Measurements from ENCODE around the gene PLD1. TPM values are rescaled to one million over a fixed set of nuclear protein-coding genes. Genes with fewer than 3 reads are reported as not detected.

PLD1 gene
- total RNA-seq, 1 donor from 2014 or later, result 29.1 TPM

DNA sequence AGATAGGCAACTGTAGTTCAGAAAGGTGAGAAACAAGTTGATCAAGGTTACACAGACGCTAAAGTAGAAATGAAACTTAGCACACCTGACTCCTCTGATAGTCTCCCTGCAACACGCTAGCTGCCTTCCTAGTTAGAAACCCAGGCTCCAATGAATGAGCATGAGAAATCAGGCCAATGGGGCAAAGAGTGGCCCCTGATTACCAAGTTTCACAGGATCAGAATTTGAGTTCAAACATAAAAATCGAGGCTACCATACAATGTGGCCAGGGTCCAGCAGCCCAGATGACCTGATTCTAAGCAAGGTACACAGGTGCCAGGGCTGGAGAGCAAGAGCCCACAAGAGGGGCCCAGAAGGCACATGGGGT is 7.7 kb downstream of the PLD1 start:
- no peaks in the 10 kb centered on the region for H3K9me3 Mint-ChIP-seq
- H3K4me3 Mint-ChIP-seq, result no peak overlapping the region
- H3K4me1 Mint-ChIP-seq, result peaks cover 25% of the 10 kb centered on the region
- H3K27me3 Mint-ChIP-seq (ENCODE audit: low read depth), result no peaks in the 10 kb centered on the region
- H3K27ac Mint-ChIP-seq, result no peak overlapping the region
- TF ChIP-seq, protein P1, sequence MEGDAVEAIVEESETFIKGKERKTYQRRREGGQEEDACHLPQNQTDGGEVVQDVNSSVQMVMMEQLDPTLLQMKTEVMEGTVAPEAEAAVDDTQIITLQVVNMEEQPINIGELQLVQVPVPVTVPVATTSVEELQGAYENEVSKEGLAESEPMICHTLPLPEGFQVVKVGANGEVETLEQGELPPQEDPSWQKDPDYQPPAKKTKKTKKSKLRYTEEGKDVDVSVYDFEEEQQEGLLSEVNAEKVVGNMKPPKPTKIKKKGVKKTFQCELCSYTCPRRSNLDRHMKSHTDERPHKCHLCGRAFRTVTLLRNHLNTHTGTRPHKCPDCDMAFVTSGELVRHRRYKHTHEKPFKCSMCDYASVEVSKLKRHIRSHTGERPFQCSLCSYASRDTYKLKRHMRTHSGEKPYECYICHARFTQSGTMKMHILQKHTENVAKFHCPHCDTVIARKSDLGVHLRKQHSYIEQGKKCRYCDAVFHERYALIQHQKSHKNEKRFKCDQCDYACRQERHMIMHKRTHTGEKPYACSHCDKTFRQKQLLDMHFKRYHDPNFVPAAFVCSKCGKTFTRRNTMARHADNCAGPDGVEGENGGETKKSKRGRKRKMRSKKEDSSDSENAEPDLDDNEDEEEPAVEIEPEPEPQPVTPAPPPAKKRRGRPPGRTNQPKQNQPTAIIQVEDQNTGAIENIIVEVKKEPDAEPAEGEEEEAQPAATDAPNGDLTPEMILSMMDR (IDR thresholded peaks at IDR 0.05; ENCODE audit: unreplicated experiment), result no peak
- no peaks in the 10 kb centered on the region for H3K36me3 Mint-ChIP-seq
- DNase-seq (ENCODE audit: low spot score in 2 of 2, unreplicated experiment in 2 of 2), result no peak

DNA sequence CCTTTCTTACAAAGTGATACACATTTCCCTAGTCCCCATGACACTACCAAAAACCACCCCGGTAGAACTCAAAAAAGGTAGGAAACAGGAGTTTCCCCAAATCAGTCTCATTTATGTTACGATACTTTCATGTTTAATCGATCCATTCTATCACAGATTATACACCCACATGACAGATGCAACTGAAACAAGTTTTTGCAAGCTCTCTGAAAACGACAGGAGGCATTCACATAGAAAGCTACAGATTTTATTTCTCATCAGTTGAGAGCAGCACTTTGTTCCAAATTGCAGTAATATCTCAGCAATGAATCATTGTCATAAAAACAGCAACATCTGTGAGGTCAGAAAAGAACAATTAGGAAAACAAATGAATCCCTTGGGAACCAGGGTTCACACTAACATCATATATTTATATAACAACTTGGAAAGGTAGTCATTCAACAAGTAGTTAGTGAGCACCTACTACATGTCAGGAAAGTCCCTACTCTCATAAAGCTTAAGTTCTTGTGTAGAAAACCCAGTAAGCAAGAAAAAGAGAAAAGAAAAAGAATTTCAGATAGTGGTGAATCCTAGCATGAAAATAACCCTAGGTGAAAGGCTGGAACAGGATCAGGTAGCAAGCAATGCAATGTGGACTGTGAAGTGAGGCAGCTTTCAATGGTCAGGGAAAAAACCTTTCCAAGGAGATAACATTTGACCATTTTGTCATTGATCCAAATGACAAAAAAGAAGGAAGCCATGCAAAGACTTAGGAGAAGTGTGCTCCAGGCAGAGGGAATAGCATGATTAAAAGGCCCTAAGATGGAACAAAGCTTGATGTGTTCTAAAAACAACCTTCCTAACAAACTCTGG is 8.3 kb downstream of the PLD1 start:
- peak overlapping the region; percentile 5 for H3K27ac Mint-ChIP-seq
- TF ChIP-seq, protein P1 (IDR thresholded peaks at IDR 0.05; ENCODE audit: unreplicated experiment), result no peak
- H3K4me1 Mint-ChIP-seq, result peaks cover 22% of the 10 kb centered on the region
- H3K4me3 Mint-ChIP-seq, result no peak overlapping the region
- no peaks in the 10 kb centered on the region for H3K36me3 Mint-ChIP-seq
- H3K9me3 Mint-ChIP-seq, result no peaks in the 10 kb centered on the region
- DNase-seq (ENCODE audit: low spot score in 2 of 2, unreplicated experiment in 2 of 2), result no peak
- H3K27me3 Mint-ChIP-seq (ENCODE audit: low read depth), result no peaks in the 10 kb centered on the region

DNA sequence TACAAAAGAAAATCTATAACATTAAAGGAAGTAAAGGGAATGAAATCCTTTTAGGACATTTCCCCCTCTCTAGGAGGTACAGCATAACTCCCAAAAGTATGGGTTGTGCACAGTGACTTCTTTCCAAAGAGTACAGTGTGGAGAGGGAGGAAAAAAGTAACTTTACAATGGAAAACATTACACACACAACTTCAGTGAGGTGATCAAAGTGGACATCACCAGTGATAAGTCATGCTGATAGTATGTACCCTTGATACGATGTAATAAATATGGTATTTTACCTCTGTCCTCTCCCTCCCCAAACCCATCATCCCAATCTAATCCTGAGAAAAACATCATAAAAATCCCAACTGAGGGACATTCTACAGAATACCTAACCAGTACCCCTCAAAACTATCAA is 10.8 kb downstream of the PLD1 start:
- Mint-ChIP-seq H3K27ac (no peak overlapping the region), H3K4me1 (peaks cover 8% of the 10 kb centered on the region)

DNA sequence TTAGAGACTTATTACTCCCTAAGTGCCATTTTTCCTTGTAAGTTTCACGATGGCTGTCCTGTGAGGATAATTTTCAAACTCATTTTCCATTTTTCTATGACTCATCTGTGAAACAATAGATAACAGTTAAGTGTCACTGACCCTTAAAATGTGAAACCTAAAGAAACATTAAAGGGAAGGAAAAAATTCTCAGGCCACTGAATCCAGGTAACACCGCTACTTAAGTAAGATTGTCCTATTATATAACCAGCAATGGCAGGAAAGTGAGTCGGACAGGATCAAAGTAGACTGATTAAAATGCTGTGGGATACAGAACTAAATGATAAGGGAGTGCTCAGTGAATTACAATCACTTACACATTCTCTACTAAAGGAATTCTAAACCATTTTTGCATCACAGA is 12.4 kb downstream of the PLD1 start:
- no peaks in the 10 kb centered on the region for H3K27me3 Mint-ChIP-seq (ENCODE audit: low read depth)
- H3K27ac Mint-ChIP-seq, result no peak overlapping the region
- H3K4me1 Mint-ChIP-seq, result peaks cover 5% of the 10 kb centered on the region
- DNase-seq (ENCODE audit: low spot score in 2 of 2, unreplicated experiment in 2 of 2), result no peak
- H3K36me3 Mint-ChIP-seq, result no peaks in the 10 kb centered on the region
- no peaks in the 10 kb centered on the region for H3K9me3 Mint-ChIP-seq
- TF ChIP-seq, protein P1 (IDR thresholded peaks at IDR 0.05; ENCODE audit: unreplicated experiment), result no peak
- H3K4me3 Mint-ChIP-seq, result no peak overlapping the region

More for the DNA sequence above, 10.8 kb downstream of the PLD1 start:
- no peaks in the 10 kb centered on the region for H3K27me3 Mint-ChIP-seq (ENCODE audit: low read depth)
- TF ChIP-seq, protein P1 (IDR thresholded peaks at IDR 0.05; ENCODE audit: unreplicated experiment), result no peak
- H3K4me3 Mint-ChIP-seq, result no peak overlapping the region
- DNase-seq (ENCODE audit: low spot score in 2 of 2, unreplicated experiment in 2 of 2), result no peak
- no peaks in the 10 kb centered on the region for H3K9me3 Mint-ChIP-seq
- no peaks in the 10 kb centered on the region for H3K36me3 Mint-ChIP-seq

DNA sequence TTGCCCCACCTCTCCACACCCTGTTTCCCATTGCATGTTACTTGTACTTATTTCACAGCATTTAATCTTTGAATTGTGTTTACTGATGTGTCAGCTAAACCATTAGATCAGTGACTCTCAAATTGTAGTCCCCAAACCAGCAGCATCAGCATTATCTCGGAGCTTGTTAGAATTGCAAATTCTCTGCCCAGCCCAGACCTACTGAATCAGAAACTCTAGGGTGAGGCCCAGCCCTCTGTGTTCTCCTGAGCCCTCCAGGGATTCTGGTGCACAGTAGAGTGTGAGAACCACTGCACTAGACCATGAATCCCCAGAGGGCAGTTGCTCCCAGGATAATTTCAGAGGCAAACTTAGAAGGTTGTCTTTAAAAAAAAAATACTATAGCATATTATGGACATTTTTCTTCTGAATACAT is 13.0 kb downstream of the PLD1 start:
- DNase-seq (ENCODE audit: low spot score in 2 of 2, unreplicated experiment in 2 of 2), result no peak
- no peaks in the 10 kb centered on the region for H3K36me3 Mint-ChIP-seq
- no peaks in the 10 kb centered on the region for H3K9me3 Mint-ChIP-seq
- no peak overlapping the region for H3K4me3 Mint-ChIP-seq
- no peak overlapping the region for H3K27ac Mint-ChIP-seq
- peaks cover 6% of the 10 kb centered on the region for H3K4me1 Mint-ChIP-seq
- H3K27me3 Mint-ChIP-seq (ENCODE audit: low read depth), result no peaks in the 10 kb centered on the region
- TF ChIP-seq, protein P1 (IDR thresholded peaks at IDR 0.05; ENCODE audit: unreplicated experiment), result no peak

Data from mesothelial cell of epicardium (in vitro differentiated cells).